HG02623 (cell line): ENCODE measurements around the gene CST2.
"Not testable (repeated sequence)": the region's sequence is repeated elsewhere in the genome, so short reads cannot be mapped to it uniquely, and the experiment has no call there.

Experiments
- ATAC-seq: cut with Tn5 transposase; IDR thresholded peaks from one replicate; pipeline ENCODE4 v1.9.1; 2021; ENCODE audit warnings: moderate library complexity; ENCODE audit not compliant: unreplicated experiment

The CST2 gene, protein sequence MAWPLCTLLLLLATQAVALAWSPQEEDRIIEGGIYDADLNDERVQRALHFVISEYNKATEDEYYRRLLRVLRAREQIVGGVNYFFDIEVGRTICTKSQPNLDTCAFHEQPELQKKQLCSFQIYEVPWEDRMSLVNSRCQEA

DNA sequence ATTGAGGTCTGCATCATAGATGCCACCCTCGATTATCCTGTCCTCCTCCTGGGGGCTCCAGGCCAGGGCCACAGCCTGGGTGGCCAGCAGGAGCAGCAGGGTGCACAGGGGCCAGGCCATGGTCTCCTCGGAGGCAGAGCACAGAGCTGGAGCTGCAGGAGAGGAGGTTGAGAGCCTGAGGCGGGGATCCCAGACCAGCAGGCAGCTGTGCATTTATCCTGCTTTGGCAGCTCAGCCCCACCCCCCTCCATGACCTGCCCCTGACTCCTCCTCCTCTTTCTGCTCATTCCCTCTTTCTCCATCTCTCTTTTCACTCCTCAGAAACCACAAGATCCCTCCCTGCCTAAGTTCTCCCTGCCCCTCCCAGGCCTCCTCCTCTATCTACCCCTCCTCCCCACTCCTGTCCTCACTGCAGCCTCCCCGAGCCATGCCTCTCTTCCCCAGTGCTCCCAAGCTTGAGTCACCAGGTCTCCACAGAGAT is at the start of gene CST2:
CST2 (minus strand) TSS at position 189 of the 481 bp plus-strand sequence; CDS start at position 120, 69 bp downstream.
- ATAC-seq, result no peak

DNA sequence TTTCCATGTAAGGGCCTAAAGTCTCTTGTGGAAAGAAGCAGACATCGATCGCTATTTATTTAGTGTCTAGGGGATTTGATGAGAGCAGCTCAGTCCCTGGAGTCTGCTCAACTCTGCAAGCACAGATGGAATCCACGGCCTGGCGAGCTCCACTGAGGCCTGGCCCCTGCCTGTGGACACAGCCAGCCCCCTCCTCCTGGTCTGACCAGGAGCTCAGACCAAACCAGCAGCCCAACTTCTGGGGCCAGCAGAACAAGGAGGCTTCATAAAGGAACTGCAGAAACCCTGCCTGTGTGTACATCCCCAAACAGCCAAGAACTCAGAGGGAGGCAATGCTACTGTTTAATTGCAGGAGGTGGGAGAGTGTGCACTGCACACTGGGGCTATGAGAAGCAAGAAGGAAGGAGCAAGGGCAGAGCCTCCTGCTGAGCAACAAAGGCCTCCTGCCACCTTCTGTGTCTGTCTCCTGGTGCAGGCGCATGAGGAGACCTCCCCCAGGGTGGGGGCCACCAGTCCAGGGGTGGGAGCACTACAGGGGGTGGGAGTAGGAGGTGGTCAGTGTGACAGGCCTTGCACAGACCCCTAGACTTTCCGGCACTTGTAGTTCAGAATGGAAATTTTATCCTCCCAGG is 49.2 kb upstream of the CST2 start:
- no peak for ATAC-seq

DNA sequence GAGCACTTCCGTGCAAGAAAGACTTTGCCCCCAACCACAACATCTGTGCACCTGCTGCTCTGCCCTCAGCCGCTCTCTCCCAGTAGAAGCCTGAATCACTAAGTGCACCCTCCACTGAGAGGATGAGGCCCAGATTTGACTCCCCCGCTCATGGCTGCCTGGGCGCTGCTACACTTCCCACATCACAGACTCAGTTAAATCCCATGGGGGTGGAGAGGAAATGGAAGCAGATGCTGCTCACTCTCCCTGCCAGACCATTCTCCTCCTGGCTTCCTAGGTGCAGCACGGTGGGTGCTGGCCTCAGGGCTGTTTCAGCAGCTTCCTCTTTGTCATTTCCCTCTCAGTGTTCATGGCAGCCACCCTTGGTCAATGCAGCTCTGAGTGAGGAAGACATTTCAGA is 48.2 kb upstream of the CST2 start:
- ATAC-seq, result no peak

DNA sequence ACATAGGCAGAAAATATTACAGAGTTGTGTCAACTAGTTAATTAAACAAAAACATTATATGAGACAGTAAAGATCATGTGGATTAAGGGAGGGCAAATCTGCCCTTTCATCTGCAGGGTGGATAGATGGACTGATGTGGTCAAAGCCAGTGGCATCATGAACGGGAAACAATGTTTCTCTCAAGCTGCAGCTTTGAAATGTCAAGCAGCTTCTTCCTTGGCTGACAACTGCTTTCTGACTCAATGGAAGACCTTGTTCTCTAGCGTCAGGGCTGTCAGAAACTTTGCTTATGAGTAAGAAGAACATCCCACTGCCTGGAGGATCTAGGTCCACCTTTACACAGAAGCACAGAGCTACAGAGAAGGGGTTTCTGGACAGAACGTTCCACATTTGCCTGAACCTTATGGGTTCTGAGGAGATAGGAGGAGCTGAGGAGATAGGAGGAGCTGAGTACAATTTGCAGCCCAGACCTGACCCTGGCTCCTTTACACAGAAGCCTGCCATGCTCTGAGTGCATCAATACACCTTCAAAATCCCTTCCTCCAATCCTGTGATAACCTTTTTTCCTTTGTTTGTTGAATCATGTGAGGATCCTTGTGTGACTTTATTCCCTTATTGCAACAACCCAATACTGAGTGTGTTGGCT is 47.0 kb upstream of the CST2 start:
- ATAC-seq, result no peak

DNA sequence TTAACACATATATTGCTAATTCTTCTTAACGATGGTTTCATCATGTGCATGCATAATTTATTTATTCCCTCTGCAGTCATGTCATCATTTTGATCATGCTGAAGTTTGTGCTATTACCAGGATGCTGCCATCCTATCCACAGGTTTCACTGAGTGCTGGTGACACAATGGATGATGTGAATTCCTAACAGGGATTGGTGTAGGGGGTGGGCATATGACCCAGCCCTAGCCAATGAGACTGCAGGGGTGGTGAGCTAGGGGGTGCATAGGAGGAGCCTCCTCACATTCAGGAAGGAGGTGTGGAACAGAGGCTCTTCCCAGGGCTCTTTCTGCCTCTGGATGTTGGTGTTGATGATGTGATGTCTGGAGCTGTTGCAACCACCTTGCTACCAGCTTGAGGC is 45.5 kb upstream of the CST2 start:
- ATAC-seq, result no peak

DNA sequence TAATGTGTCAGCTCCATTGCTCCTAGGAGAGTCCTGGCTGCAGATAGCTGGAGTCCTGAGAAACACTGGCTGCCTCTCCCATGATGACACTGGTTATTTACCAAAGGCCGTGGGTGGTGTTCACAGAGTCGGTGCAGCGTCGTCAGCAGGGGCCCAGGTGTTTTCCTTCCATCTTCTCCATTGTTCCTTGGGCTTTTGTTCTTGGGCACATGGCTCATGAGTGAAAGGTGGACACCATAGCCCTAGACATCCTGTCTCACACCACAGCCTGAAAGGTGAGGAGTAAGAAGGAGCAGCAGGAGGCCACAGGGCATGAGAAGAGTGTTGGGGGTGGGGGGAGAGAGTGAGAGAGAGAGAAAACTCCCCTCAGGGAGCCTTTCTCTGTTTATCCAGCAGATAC is 43.9 kb upstream of the CST2 start:
- no peak for ATAC-seq

DNA sequence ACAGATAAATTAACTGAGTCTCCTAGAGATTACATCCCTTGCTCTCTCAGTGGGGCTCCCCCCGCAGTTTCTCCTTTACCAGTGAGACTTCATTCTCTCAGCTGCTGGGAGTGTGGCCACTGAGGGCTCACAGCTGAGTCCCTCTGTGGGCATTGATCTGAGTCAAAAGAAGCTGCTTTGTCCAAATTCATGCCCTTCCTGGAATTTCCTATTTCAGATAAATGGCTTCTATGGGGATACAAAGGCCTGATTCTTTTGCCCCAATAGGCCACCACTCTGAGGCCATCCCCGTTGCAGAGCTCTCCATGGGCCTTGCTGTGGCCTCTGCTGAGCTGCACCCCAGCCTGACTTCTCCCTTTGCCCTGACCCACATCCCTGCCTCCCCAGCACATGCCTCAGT is 43.0 kb upstream of the CST2 start:
- ATAC-seq, result no peak

DNA sequence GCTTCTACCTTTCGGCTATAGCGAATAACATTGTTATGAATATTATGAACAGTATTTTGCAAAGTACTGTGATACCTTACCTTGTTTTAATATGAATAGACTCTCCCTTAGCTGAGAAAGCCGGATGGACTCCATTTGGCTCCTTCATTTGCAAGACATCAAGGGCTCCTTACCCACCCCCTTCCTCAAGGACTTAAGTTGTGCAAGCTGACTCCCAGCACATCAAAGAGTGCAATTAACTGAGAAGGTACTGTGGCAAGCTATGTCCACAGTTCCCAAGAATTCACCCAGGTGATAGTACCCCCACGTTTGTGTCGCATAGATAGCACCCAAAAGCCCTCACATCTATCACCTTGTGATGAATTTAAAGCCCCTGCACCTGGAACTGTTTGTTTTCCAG is 41.8 kb upstream of the CST2 start:
- no peak for ATAC-seq

DNA sequence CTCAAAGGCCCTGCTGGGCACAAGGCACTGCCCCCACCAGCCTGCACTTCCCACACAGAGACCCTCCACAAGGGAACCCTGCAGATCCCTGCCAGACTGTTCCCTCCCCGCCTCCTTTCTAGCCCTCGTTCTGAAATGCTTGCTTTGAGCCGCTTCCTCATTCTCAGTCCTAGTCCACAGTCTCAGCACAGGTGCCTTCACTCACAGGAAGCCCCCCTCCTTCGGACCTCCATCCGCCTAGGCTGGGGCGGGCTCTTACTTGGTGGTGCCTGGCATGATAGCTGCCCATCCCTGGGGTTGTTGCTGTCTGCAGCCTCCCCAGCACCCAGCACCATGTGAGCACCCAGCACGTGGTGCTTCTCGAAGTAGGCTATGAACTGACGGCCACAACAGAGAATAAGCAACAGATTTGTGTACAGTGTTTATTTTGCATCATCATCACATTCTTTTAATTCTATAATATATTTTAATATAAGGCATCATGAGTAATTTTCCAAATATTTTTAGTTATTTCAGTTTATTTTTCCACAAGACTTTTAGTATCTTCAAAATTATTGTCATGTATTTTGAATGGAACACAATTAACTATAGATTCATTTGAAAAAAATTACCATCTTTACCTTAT is 40.7 kb upstream of the CST2 start:
- ATAC-seq, result no peak

DNA sequence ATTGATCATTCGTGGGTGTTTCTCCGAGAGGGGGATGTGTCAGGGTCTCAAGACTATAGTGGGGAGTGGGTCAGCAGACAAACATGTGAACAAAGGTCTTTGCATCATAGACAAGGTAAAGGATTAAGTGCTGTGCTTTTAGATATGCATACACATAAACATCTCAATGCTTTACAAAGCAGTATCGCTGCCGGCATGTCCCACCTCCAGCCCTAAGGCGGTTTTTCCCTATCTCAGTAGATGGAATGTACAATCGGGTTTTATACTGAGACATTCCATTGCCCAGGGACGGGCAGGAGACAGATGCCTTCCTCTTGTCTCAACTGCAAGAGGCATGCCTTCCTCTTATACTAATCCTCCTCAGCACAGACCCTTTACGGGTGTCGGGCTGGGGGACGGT is 34.2 kb upstream of the CST2 start:
- ATAC-seq, result not testable (repeated sequence)

DNA sequence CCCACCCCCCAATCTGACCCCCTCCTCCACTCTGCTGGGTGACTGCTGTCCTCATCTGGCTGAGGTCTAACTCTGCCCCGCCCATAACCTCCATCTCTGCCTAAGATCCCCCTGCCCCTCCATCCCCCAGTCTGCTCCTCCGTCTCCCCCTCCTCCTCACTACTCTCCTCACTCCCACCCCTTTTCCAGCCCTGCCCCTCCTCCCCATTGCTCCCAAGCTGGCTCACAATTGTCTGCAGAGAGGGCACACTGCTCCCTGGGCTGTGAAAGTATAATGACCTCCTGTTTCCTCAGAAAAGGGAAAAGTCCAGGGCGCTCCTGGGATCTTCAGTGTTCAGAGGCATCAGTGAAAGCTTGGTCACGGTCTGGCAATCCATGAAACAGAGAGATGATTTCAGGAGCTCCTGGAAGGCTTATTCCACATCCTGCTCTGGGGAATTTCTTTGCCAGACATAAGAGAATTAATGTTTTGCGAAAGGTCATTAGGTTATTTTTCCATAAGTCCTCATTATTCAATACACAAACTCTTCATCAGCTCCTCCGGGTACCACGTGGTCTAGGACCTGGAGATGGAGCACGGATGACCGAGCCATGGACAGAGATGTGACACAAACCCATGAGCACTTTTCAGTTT is 31.6 kb upstream of the CST2 start:
- ATAC-seq, result no peak

DNA sequence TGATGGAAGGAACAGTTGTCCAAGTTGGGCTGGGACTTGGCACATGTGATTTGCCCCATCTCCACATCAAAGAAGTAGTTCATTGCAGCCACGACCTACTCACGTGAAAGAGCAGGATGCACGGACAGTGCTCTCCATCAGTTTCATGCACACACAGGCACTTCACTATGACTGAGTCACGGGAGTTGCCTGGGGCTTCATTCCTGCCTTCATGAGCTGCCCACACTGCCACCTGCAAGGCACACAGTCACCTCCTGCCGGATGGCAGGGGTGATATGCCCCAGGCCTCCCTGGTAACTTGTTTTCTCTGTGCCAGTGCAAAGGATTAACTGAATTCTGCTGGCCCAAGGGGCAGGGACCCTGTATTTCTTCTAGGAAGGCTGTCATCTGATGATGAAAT is 30.2 kb upstream of the CST2 start:
- no peak for ATAC-seq

DNA sequence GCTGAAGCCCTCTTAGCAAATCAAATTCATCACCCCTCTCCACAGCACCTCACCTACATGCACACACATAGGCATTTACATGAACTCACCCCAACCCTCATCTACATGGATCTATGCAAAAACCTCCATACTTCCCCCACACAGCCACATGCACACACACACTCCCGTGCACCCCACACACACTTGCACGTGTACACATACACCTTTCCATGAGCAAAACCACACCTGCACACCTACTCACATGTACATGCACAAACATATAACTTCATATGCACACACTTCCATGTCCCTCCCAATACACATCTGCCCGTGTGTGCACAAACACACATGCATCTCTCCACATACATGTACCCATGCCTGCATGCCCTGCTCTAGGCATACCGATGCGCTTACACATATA is 29.7 kb upstream of the CST2 start:
- no peak for ATAC-seq

DNA sequence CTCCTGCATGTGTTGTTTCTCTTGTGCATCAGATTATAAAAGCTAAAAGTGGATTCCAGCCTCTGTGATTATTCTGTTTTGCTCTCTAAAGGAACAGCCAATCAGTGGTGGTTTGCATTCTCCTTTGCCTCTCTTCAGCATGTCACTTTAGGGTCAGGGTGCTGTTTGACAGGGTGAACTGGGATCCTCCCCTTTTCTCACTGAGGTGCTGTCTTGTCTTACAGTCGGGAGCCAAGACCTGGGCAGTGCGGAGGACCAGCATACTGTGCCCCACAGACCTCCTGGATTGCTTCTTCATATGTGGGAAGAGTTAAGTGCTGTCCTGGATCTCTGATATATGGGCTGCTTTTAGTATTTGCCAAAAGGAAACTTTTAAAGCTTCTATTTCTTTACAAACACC is 15.2 kb upstream of the CST2 start:
- no peak for ATAC-seq

DNA sequence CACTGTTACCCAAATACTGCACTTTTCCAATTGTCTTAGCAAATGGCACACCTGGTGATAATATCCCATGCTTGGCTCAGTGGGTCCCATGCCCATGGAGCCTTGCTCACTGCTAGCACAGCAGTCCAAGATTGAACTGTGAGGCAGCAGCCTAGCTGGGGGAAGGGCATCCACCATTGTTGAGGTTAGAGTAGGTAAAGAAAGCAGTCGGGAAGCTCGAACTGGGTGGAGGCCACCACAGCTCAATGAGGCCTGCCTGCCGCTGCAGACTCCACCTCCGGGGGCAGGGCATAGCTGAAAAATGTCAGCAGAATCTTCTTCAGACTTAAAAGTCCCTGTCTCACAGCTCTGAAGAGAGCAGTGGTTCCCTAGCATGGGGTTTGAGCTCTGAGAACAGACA is 9.2 kb upstream of the CST2 start:
- no peak for ATAC-seq

DNA sequence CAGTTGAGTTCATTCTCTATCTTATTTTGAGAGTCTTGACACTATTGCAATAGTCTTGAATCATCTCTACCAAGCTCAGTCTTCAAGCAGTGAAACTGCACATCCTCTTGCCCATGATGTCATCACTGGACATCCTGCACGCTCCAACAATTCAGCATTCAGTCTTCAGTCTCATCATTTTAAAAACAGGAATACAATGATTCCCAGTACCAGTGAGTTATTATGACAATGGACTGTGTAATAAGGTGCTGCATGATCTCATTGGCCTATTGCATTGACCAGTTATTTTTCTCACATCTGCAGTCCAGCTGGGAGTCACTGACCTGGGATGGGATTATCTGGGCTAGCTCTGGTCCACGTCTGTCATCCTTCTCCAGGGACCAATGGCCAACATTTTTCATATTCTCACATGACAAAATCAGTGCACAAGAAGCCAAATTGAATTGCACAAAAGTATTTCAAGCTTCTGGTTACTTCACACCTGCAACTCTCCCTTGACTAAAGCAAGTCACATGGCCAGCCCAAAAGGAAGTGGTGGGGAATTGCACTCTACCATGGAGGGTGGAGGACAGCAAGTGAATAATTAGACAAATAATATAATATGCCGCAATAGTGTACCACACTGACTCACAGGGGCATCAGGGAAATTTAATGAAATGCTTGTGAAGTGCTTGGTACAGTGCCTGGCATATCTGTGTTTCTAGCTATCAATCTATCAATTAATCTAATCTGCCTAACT is 6.4 kb upstream of the CST2 start:
- ATAC-seq, result no peak

DNA sequence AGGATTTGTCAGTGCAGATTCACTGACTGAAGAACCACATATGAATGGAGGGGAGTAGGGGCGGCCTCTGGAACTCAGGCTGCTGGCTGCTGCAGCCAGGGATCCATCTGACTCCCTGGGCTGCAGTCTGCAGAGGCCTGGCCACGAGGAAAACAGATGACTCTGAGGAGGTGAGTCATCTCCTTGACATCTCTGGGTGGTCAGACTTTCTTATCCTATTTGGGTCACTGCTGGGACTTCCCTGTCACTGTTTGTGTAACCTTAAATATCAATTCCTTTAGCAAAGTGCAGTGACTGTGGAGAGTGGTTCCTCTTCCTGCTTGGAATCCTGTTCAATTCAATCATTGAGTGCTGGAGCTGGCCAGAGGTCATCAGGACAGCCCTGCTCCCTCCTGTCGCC is 5.4 kb upstream of the CST2 start:
- not testable (repeated sequence) for ATAC-seq

DNA sequence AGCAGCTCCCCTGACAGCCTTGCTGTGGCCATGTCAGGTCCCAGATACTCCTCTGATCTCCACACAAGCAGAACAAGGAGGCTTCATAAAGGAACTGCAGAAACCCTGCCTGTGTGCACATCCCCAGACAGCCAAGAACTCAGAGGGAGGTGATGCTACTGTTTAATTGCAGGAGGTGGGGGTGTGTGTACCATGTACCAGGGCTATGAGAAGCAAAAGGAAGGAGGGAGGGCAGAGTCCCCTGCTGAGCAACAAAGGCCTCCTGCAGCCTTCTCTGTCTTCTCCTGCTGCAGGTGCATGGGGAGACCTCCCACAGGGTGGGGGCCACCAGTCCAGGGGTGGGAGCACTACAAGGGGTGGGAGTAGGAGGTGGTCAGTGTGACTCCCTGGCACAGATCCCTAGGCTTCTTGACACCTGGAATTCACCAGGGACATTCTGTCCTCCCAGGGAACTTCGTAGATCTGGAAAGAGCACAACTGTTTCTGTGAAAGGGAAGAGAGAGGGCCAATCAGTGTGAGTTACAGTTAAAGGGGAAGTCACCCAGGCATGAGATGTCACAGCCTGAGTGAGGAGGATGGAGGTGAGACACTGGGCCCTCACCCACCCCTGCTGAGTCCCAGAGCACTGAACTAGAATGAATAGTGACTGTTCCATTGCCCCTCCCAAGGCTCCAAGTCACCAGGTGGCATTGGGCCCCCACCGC is 2.8 kb downstream of the CST2 start:
- ATAC-seq, result no peak

DNA sequence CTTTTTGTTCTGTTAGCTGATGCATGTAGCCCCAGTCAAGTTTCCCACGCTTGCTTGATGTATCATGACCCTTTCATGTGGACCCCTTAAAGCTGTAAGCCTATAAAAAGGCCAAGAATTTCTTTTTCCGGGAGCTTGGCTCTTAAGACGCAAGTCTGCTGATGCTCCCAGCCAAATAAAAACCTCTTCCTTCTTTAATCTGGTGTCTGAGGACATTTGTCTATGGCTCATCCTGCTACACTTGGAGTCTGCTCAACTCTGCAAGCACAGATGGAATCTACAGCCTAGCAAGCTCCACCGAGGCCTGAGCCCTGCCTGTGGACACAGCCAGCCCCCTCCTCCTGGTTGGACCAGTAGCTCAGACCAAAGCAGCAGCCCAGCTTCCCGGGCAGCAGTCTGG is 3.4 kb downstream of the CST2 start:
- no peak for ATAC-seq

DNA sequence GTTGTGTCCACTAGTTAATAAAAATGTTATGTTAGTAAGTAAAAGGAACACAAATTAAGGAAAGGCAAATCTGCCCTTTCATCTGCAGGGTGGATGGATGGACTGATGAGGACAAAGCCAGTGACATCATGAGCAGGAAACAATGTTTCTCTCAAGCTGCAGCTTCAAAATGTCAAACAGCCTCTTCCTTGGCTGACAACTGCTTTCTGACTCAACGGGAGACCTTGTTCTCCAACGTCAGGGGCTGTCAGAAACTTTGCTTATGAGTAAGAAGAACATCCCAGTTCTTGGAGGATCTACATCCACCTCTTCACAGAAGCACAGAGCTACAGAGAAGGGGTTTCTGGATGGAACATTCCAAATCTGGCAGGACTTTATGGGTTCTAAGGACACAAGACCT is 6.0 kb downstream of the CST2 start:
- no peak for ATAC-seq
